K562 treated with DMSO at 1 percent for 48 hours (cell line): ENCODE data around the gene ZXDA. TPM values are rescaled to one million over a fixed set of nuclear protein-coding genes. Genes with fewer than 3 reads are reported as not detected.

Experiments used
- total RNA-seq: library from RNA; unstranded; fragments of 300-600 nt; gene quantifications from 2 replicates; pipeline ENCODE4 v1.2.3, GENCODE V29; 2022; ENCODE audit warnings: low replicate concordance; ENCODE audit errors: extremely low read depth

The ZXDA gene, protein sequence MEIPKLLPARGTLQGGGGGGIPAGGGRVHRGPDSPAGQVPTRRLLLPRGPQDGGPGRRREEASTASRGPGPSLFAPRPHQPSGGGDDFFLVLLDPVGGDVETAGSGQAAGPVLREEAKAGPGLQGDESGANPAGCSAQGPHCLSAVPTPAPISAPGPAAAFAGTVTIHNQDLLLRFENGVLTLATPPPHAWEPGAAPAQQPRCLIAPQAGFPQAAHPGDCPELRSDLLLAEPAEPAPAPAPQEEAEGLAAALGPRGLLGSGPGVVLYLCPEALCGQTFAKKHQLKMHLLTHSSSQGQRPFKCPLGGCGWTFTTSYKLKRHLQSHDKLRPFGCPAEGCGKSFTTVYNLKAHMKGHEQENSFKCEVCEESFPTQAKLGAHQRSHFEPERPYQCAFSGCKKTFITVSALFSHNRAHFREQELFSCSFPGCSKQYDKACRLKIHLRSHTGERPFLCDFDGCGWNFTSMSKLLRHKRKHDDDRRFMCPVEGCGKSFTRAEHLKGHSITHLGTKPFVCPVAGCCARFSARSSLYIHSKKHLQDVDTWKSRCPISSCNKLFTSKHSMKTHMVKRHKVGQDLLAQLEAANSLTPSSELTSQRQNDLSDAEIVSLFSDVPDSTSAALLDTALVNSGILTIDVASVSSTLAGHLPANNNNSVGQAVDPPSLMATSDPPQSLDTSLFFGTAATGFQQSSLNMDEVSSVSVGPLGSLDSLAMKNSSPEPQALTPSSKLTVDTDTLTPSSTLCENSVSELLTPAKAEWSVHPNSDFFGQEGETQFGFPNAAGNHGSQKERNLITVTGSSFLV
- total RNA-seq = not detected in 2 replicates

DNA sequence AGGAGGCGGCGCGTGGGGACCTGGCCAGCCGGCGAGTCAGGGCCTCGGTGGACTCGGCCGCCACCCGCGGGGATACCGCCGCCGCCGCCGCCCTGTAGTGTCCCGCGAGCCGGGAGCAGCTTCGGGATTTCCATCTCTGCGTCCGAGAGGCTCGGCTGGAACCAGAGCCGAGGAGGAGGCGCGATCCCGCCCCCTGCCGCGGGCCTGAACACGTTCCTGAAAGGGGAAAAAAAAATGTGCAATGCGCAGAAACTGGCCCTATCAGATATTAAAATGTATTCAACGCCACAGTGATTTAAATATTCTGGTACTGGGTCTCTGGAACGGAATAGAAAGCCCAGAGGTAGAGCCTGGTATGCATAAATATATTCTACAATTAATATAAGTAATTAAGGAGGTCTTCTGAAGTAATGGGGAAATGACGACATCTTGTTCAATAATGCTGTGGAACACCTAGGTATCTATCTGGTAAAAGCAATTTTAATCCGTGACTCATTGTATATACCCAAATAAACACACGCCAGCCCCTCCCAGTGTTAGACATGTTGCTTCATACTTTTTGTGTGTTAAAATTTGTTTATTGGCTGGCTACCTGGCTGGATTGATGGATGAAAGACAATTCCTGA, at the start of gene ZXDA:
Gene ZXDA, minus strand, starts transcription at position 172 of the 626 bp plus-strand sequence. Its CDS starts 38 bp downstream, at position 134.

Other genes with a start within 250 kb of the ZXDA start
- not detected in 2 replicates for gene NLRP2B, start 230.2 kb downstream of the ZXDA start, total RNA-seq